ENCODE data around the gene PTPRM. TPM values are rescaled to one million over a fixed set of nuclear protein-coding genes. Genes with fewer than 3 reads are reported as not detected.

Gene PTPRM
- total and polyA plus RNA-seq, 2 of the 4 experiments (the other 2 are of a cell fraction), result 28.3 to 51.2 TPM

- H3K27me3 ChIP-seq (ENCODE audit: control insufficient read depth, insufficient read depth, low read length), result no peaks in the 10 kb centered on the region
- ATAC-seq (ENCODE audit: low read depth), result no peak
- no peak overlapping the region for H4K5ac ChIP-seq (ENCODE audit: low read depth, low read length)
- no peak overlapping the region for H3K23ac ChIP-seq (ENCODE audit: low read depth, low read length)
- no peak overlapping the region for H2AK9ac ChIP-seq (replicated peaks; ENCODE audit: low read depth, low read length, poor library complexity)
- BruUV-seq (replicated peaks), result no TSS peak
- H3K27ac ChIP-seq (ENCODE audit: insufficient read depth, low read length), result no peak overlapping the region
- no peak overlapping the region for H2BK120ac ChIP-seq (ENCODE audit: low read depth, low read length)
- POLR2A ChIA-PET (ENCODE audit: unreplicated experiment), result no interaction called here
- no peak overlapping the region for H3K56ac ChIP-seq (ENCODE audit: extremely low read depth, insufficient read depth, low read length)
- dilution Hi-C loops (cut with HindIII; ENCODE audit: low sequenced_read_pairs, unreplicated experiment) (no loop called here), in situ Hi-C loops (cut with MboI; ENCODE audit: low sequenced_read_pairs) (no loop called here), intact Hi-C loops (cut with micrococcal nuclease) (no loop called here)
- H2AFZ ChIP-seq (replicated peaks; ENCODE audit: low read length, poor library complexity), result no peak overlapping the region
- H2BK20ac ChIP-seq (ENCODE audit: low read depth, low read length), result no peak overlapping the region
- no peak overlapping the region for H2AK5ac ChIP-seq (ENCODE audit: low read depth, low read length)
- CTCF ChIA-PET, result interaction anchor here (1.0 kb wide), 1 partner anchor 12 kb away, joined by 4 read pairs; no protein-coding TSS in a partner anchor
- H2BK15ac ChIP-seq (ENCODE audit: low read depth, low read length), result no peak overlapping the region
- no peaks in the 10 kb centered on the region for H3K9me1 ChIP-seq (ENCODE audit: insufficient read depth, low read length)
- peaks cover 4% of the 10 kb centered on the region for H3K9me3 ChIP-seq (ENCODE audit: control insufficient read depth, insufficient read depth, low read length)
- H3K18ac ChIP-seq (ENCODE audit: low read depth, low read length), result no peak overlapping the region
- no peak overlapping the region for H3K14ac ChIP-seq (replicated peaks; ENCODE audit: low read depth, low read length)
- no peaks in the 10 kb centered on the region for H3K4me1 ChIP-seq (ENCODE audit: control insufficient read depth, insufficient read depth, low read length)
- peaks cover 4 to 24% of the 10 kb centered on the region in 2 experiments; a peak in 3 of 4 replicates for H3K79me1 ChIP-seq (ENCODE audit: low read depth in 1 of 2, low read length in 2 of 2)
- H4K91ac ChIP-seq (ENCODE audit: insufficient read depth, low read depth, low read length), result no peak overlapping the region
- H2BK5ac ChIP-seq (ENCODE audit: low read depth, low read length, poor library complexity, severe bottlenecking), result no peak overlapping the region
- H3K4me2 ChIP-seq (ENCODE audit: low read depth, low read length), result no peak overlapping the region
- H3K36me3 ChIP-seq (ENCODE audit: control insufficient read depth, insufficient read depth, low read length), result no peaks in the 10 kb centered on the region
- H3K9ac ChIP-seq (ENCODE audit: low read depth, low read length), result no peak overlapping the region
- 0 out of 2 replicates have a peak, but pooled peaks cover 4% of the 10 kb centered on the region for H4K20me1 ChIP-seq (ENCODE audit: insufficient read depth, low read length)
- DNase-seq, result no peak
- TF ChIP-seq MAZ (IDR thresholded peaks at IDR 0.05; ENCODE audit: borderline replicate concordance, low read depth, low read length) (no peak), RFX5 (IDR thresholded peaks at IDR 0.05; ENCODE audit: low read depth, low read length) (no peak), CEBPB (IDR thresholded peaks at IDR 0.05; ENCODE audit: low read depth, low read length) (no peak), POLR2A (IDR thresholded peaks at IDR 0.05; ENCODE audit: low read depth, low read length) (no peak), SMC3 (IDR thresholded peaks at IDR 0.05; ENCODE audit: low read depth, low read length) (no peak), MAFK (IDR thresholded peaks at IDR 0.05; ENCODE audit: low read depth, low read length) (no peak), MXI1 (IDR thresholded peaks at IDR 0.05; ENCODE audit: borderline replicate concordance, low read depth, low read length) (no peak), ELK1 (IDR thresholded peaks at IDR 0.05; ENCODE audit: borderline replicate concordance, low read depth, low read length) (no peak), FOS (IDR thresholded peaks at IDR 0.05; ENCODE audit: low read depth, low read length) (no peak)
- no CpG with 5 or more reads among the region's 6 CpGs for WGBS, 2 experiments (ENCODE audit: extremely low coverage in 2 of 2, insufficient read length in 1 of 2)
- no peak overlapping the region for H3K4me3 ChIP-seq (ENCODE audit: insufficient read depth, low read depth, low read length)
- H3K4ac ChIP-seq (ENCODE audit: low read depth, low read length), result no peak overlapping the region
- no peak overlapping the region for H4K8ac ChIP-seq (ENCODE audit: low read depth in 2 of 2, low read length in 2 of 2)
Measured at GRCh38 chr18:7646174-7646886, 79.2 kb downstream of the PTPRM start.
